B cell (primary cell): ENCODE data around the gene TMBIM6.

Source experiments
- EZH2 ChIP-seq: IDR thresholded peaks from 2 replicates; pipeline ENCODE4 v1.6.1; 2012; ENCODE audit warnings: borderline replicate concordance, low read depth, mild to moderate bottlenecking, moderate library complexity, low read length; ENCODE audit not compliant: insufficient read depth, poor library complexity, severe bottlenecking
- TF ChIP-seq, protein P1 (sequence below): fragments of 200-600 bp; IDR thresholded peaks from one replicate; pipeline ENCODE4 v1.8.0; 2022; ENCODE audit warnings: antibody characterized with exemption, mild to moderate bottlenecking

DNA sequence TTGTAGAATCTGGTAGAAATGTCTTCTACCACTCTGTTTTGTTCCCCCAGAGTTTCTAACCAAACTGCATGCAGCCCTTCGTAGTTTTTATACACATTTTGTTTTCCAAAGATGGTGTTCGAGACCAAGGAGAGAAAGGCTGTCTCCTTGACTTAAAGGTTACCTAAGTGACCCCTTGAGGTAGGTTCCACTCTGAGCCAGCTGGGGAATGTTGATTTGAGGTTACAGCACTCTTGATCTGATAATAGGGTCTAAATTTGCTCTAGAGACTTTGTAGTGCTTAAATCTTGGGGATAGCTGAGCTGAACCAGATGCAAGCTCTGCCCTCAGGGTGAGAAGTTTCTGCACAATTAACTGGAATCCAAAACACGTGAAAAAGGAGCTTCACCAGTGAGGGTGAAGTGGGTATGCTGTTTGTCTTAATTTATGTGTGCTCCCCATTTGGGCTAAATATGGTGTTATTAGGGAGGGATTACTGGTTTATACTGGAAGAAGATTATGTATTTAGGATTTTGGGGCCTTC lies 3.1 kb downstream of the TMBIM6 start:
- TF ChIP-seq, protein P1, sequence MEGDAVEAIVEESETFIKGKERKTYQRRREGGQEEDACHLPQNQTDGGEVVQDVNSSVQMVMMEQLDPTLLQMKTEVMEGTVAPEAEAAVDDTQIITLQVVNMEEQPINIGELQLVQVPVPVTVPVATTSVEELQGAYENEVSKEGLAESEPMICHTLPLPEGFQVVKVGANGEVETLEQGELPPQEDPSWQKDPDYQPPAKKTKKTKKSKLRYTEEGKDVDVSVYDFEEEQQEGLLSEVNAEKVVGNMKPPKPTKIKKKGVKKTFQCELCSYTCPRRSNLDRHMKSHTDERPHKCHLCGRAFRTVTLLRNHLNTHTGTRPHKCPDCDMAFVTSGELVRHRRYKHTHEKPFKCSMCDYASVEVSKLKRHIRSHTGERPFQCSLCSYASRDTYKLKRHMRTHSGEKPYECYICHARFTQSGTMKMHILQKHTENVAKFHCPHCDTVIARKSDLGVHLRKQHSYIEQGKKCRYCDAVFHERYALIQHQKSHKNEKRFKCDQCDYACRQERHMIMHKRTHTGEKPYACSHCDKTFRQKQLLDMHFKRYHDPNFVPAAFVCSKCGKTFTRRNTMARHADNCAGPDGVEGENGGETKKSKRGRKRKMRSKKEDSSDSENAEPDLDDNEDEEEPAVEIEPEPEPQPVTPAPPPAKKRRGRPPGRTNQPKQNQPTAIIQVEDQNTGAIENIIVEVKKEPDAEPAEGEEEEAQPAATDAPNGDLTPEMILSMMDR = no peak
- no peak for TF ChIP-seq EZH2
